GM23248 (cell line): ENCODE results near the gene RBM34.

Experiments used
- EZH2 ChIP-seq: fragments of 200-600 bp; sonication (generic); IDR thresholded peaks from 2 replicates; pipeline ENCODE4 v1.6.1; 2018; ENCODE audit warnings: antibody characterized with exemption, mild to moderate bottlenecking; ENCODE audit not compliant: insufficient read depth, poor library complexity, severe bottlenecking
- EZH2phosphoT487 ChIP-seq: fragments of 200-600 bp; sonication (generic); IDR thresholded peaks from 2 replicates; pipeline ENCODE4 v1.6.1; 2018; ENCODE audit warnings: antibody characterized with exemption, moderate library complexity, mild to moderate bottlenecking, low read depth; ENCODE audit not compliant: insufficient read depth

DNA sequence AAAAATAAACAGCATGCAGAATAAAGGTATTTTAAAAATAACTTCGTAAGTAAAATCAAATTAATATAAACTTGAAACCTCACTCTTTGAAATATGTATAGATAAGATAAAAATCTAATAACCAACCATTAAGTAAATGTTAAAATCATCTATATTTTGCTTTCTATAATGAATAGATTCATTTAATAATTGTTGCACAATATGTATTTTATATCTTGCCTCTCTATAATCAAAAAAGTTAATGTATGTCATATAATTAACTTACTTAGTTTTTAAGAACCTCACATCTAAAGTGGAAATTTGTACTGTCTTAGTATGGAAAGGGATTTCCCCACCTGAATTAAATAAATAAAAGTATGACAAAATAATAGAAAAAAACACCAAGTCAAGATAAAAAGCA is 42.4 kb upstream of the RBM34 start:
- no peak for TF ChIP-seq EZH2phosphoT487
- no peak for TF ChIP-seq EZH2
